Gastroesophageal sphincter (tissue), 3 donors: ENCODE data around the gene AGER.

Source experiments
- CTCF ChIP-seq, 4 experiments: fragments of 200-600 bp in 2 of 4; fragments of 450-650 bp in 2 of 4; sonication (generic) in 1 of 4; IDR thresholded peaks; one replicate each; pipeline ENCODE4 v1.5.1; 2017 to 2019; ENCODE audit warnings: antibody characterized with exemption in 4 of 4, mild to moderate bottlenecking in 2 of 4, moderate library complexity in 2 of 4
- POLR2A ChIP-seq, 2 donors: fragments of 450-650 bp; IDR thresholded peaks; one replicate each; pipeline ENCODE4 v1.6.1; 2017; ENCODE audit warnings: antibody characterized with exemption in 2 of 2, mild to moderate bottlenecking in 2 of 2, moderate library complexity in 1 of 2

- no peak for TF ChIP-seq POLR2A (IDR thresholded peaks at IDR 0.05)
- no peak for TF ChIP-seq CTCF (IDR thresholded peaks at IDR 0.05)
Observed at GRCh38 chr6:32224696-32225095, 40.6 kb upstream of the AGER start.
